Cerebellar cortex (tissue), 1 donor: Measurements from ENCODE around the gene MMP8.
"Not testable (repeated sequence)": the region's sequence is repeated elsewhere in the genome, so short reads cannot be mapped to it uniquely, and the experiment has no call there.

Experiments
- DNase-seq: peaks from one replicate; pipeline ENCODE4 v3.0.0-alpha.2; 2015; ENCODE audit warnings: low spot score

MMP8 gene, protein sequence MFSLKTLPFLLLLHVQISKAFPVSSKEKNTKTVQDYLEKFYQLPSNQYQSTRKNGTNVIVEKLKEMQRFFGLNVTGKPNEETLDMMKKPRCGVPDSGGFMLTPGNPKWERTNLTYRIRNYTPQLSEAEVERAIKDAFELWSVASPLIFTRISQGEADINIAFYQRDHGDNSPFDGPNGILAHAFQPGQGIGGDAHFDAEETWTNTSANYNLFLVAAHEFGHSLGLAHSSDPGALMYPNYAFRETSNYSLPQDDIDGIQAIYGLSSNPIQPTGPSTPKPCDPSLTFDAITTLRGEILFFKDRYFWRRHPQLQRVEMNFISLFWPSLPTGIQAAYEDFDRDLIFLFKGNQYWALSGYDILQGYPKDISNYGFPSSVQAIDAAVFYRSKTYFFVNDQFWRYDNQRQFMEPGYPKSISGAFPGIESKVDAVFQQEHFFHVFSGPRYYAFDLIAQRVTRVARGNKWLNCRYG

DNA sequence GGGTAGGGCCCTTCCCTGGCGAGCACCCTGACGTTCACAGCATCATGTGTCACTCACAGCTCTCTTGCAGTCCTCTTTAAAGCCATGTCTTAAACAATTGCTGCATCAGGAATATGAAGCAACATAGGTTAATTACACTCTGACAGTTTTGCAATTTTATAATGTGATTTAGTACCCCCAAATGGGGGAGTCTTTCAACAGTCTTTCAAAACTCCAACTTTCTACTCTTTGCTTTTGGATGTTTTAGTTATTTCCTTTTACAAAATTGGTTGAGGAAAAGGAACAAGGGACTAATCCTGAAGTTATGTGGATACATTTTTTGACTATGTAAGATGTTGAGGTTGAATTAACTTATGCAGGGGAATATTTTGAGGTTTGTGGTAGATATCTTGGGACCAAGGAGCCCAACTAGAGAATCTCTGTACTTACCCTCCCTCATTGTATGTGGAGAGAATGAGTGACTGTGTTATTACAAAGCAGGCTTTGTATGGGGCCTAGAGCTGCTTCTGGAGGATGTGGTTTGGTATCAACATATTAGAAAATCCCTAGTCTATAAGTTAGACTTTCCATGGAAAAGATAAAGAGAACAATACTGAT is at the start of gene MMP8:
TSS of gene MMP8 (minus strand) at position 51 of the 597 bp plus-strand sequence. CDS start 99 bp downstream, outside the sequence.
- DNase-seq, result no peak

DNA sequence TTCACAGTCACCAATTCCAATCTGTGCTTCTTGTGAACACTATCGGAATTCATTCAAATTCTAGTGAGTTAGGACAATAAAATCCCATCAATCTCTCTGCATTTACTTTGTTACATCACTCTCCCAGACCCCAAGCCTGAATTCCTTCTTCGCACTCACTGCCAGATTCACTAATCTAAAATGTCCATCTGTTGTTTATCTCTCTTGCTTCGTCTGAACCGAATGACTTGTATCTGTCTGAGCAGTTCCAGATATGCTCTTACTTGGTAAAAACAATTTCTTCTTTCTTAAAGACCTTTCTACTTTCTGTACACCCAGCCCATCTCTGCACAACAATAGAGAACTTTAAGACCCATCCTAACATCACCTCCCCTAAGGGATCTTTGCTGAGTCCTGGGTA is 48.6 kb upstream of the MMP8 start:
- no peak for DNase-seq

DNA sequence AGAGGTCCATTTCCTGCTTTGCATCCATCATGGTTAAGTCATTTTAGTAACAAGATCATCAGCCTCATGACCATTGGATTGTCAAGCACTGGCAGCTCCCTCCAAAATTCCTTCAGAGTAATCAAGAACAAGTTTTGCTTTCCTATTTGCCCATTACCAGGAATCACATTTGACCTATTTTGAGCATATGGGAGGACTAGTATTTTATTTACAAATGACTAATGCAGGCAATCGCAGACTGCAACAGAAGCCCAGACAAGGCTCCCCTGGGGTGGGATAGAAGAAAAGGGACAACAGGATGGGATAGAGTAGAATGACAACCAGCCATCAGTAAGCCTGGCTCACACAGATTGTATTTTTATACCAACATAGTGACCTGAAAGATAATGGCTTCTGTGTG is 46.6 kb upstream of the MMP8 start:
- no peak for DNase-seq

DNA sequence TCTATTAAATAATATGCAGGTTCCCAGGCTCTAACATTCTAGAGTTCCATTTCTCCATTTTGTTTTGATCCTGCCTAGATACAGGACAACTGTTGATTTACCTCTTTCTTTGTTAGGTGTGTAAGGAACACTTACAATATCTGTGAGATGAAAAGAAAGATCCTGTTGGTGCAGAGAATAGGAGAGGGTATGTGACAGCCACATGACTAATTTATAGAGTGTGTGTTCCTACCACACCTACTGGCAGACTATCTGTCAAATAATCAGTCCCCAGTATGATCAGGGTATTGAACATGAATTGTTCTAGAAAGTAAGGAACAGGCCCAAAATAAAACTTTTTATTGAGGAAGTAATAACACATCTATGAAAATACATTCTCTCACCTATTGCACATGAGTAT is 45.4 kb upstream of the MMP8 start:
- no peak for DNase-seq

DNA sequence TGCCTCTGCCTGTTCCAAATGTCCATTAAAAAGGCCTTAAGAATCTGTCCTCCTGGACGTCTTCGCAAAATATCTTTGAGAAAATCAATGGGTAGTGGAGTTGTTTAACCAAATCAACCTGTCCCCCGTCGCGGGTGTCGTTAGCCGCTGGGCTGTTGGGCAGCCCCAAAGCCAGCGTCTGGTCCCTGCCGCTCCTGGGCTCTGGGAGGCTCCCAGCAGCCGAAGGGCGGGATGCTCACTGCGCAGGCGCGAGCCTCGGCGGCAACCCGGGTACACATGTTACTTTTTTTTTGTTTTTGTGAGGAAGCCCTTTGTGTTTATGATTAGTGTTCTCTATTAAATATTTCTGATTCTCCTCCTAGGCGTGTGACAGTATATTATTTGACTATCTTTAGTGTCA is 43.0 kb upstream of the MMP8 start:
- no peak for DNase-seq

DNA sequence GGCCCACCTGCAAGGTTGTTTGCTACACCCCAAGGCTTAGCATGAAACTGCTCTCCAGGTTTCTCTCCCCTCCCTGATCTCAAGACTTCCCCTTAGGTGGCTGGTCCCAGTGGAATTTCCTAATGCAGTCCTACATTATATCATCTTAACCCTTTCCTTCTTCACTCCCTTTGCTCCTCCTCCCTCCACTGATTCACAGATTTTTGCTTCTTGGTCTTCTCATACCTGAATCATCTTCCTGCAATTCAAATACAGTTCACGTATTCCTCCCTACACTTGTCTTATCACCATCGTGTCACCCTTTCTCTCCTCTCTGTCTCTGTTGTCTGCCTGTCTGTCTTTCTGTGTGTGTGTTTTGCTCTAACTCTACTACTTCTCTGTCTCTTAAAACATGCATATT is 38.7 kb upstream of the MMP8 start:
- no peak for DNase-seq

DNA sequence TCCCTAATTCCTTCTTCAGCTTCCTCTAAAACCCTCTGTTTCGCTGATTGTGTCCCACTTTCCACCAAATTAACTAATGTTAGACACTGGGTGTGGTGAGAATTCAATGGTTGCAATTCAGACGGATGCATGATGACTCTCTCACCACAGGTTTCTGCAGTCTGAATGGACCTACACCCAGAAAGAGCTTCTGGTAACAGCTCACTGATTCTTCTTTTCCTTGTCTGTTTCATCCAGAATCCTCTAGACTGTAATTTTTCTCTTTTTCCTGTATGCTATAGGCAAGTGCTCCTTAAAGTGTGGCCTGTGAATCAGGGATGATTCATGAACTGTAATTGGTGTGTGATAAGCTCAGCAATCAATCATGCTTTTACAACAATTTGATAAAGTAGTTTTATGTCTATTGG is 37.6 kb upstream of the MMP8 start:
- no peak for DNase-seq

DNA sequence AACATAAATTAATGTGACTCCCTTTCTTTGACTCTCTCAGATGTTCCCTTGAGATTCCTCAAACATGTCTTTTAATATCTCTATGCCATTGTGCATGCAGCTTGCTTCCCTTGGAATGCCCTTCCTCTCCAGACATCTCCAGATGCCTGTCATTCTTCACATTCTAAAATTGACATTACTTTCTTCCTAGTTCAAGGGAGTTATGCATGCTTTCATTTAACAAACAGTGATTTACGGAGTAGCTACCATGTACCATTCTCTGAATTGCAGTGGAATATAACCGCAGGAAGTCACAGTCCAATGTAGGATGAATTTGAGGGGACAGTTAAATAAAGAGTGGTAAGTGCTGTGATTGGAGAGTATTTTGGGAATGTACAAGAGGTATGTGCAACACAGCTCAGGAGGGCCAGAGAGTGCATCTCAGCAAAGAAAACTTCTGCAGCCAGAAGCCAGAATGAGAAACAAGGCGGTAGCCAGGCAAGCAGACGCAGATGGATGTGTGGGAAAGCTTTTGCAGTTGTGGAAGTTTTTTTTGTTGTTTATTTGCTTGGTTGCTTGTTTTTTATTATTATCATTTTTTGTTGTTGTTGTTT is 37.0 kb upstream of the MMP8 start:
- peak; percentile 18 for DNase-seq

DNA sequence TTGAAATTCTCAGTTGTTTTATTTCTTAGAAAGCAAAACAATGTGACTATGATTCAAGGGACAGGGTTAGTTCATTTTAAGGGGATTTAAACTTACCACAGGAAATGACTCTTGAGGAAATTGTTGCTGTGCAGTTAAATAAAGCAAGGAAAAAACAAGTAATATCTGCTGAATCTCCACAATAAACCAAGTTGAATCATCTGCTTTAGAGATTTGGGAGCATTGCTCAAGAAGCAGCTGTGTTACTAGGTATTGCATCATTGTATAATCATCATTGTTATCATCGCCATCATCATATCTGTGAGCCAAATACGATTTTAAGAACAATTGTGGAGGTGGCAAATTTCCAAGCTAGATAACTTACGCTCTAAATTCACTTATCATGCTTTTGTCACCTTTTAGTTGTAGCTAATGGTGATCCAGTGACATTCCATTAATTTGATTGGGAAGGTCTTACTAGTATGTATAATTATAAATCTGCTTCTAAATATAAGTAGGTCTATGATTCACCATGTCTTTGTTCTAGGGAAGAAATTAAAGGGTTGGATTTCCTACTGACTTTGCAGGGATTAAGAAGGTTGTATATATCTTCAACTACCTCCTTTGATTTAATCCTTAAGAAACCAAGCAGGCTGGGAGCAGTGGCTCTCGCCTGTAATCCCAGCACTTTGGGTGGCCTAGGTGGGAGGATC is 35.7 kb upstream of the MMP8 start:
- peak; percentile 3 for DNase-seq

DNA sequence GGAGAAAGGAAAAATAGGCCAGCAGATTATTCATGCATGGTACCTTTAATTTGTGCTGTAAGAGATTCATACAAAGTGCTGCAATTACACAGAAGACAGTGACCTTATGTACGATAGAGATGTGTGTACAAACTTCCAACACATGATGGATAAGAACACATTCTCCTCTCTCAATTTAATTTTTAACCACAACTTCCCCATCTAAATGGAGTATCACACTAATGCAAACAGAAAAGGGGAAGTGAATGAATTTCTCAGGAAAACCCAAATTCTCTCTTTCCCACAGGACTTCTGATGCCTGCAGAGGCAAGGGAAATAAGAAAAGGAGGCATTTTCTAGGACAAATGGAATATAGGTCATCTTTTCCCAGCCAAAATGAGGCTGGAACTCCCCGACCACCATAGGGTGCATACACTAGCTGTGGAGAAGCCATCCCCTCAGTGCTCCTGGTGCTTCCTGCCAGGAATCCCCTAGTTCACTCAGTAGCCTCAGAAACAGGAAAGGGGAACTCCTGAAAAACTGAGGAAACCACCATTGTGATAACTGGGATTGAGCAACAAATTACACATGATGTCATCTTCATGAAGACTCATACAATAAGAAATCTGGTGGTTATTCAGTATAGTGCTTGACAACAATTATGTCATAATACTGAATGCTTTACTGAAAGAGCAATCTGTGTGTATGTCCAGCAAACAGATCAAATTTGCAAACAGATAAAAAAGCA is 33.2 kb upstream of the MMP8 start:
- no peak for DNase-seq

DNA sequence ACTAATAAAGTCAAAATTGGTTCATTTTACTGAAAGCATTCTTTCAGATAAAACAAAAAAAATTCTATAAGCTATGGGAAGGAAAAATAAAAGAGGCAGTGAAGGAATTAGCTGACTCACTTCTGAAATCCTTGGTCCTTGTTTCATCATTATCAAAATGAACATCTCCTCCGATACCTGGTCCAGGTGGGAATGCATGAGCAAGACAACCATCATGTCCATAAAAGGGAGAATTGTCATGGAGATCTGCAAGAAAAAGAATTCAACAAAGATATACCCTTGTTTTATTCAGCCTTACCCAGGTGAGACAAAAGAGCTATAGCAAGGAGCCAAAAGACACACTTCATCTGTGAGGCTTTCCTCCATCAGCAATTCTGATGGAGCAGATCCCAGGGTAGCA is 28.5 kb upstream of the MMP8 start:
- DNase-seq, result no peak

DNA sequence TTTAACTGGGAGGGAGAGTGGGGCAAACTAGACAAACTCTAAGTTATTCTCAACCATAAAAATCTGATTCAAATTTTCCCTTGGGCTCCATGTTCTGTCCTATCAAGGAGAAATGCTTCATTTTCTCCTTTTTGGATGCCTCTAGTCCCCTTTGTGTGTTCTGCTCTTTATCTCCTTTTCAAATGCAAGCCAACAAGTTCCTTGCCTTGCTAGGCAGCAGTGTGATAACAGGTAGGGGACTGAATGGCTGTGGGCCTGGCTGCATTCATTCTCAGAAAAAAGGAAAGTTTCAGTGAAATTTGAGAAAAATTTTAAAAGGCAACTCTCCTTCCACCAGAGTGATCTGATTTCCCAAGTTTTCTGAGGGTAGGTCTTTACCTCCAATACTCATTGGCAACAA is 26.9 kb upstream of the MMP8 start:
- no peak for DNase-seq

DNA sequence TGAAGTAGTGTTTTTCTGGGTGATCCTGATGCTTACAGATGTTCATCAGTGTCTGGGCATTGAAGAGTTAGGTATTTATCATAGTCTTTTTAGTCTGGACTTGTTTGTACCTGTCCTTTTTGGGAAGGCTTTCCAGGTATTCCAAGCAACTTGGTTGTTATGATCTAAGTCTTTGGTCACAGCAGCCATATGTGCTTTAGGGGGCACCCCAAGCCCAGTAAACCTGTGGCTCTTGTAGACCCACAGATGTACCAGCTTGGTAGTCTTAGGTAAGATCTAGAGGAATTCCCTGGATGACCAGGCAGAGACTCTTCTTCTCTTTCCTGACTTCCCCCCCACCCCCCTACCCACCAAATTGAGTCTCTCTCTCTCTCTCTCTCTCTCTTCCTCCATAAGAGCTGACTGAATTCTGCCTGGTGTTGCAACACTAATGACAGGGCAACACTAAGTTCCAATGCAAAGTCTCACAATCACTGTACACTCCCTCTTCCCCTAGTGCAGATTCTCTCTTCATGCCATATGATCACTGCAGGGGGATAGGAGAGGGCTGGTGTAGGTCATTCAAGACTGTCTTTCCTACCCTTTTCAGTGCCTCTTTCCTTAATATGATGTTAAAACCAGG is 24.5 kb upstream of the MMP8 start:
- no peak for DNase-seq

DNA sequence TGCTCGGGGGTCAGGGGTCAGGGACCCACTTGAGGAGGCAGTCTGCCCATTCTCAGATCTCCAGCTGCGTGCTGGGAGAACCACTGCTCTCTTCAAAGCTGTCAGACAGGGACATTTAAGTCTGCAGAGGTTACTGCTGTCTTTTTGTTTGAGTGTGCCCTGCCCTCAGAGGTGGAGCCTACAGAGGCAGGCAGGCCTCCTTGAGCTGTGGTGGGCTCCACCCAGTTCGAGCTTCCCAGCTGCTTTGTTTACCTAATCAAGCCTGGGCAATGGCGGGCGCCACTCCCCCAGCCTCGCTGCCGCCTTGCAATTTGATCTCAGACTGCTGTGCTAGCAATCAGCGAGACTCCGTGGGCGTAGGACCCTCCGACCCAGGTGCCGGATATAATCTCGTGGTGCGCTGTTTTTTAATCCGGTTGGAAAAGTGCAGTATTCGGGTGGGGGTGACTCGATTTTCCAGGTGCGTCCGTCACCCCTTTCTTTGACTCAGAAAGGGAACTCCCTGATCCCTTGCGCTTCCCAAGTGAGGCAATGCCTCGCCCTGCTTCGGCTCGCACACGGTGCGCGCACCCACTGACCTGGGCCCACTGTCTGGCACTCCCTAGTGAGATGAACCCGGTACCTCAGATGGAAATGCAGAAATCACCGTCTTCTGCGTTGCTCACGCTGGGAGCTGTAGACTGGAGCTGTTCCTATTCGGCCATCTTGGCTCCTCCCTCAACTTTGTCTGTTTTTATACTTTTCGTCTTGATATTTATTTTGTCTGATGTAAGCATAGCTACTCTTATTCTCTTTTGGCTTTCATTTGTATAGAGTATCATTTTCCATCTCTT is 22.2 kb upstream of the MMP8 start:
- DNase-seq, result not testable (repeated sequence)

DNA sequence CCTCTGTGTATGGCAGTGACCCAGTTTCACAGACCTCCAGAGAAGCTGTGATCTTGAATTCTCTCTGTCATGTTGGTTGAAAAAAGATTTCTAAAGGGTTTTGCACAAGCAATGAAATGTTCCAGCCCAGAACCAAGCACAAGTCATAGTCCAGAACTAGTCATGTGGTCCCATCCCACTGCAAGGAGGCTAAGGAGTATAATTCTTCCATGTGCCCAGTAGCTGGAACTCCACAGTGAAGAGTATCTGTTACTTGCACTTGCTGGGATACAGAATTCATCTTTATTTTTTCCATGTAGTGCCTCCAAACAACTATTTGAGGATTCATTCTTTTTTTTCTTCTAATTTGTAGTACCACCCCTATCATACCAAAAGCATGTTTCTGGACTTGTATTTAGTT is 9.9 kb upstream of the MMP8 start:
- no peak for DNase-seq

DNA sequence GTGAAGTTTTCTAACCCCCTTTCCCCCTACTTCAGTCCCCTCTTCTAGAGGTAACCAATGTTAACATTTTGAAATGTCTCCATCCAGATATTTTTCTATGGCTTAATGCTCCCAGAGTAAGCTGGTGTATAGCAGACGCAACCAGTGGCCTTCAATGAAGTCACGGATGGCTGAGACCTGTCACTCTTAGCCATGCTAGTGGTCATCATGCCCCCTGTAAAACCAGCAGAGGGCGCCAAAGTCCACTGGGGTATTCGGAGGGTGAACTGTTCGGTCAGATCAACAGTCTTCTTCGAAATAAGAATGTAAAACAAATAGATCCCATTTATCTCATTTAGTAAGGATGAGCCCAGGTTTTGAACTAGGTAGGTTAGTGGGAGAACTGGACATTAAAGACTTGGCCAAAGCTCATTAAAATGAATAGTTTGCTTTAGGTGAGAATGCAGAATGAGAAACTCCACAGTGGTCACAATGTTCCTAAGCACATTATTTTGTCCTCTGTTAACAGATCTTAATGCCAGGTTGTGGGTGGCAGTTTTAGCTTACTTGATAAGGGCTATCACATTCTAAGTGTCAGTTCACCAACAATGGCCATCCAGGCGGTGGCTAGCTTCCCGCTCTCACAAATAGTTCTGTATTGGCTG is 8.6 kb upstream of the MMP8 start:
- peak; percentile 49 for DNase-seq

DNA sequence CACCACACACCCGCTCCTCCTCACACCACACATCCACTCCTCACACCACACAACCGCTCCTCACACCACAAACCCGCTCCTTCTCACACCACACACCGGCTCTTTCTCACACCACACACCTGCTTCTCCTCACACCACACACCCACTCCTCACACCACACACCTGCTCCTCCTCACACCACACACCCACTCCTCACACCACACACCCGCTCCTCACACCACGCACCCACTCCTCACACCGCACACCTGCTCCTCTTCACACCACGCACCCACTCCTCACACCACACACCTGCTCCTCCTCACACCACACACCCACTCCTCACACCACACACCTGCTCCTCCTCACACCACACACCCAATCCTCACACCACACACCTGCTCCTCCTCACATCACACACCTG is 6.2 kb upstream of the MMP8 start:
- not testable (repeated sequence) for DNase-seq

DNA sequence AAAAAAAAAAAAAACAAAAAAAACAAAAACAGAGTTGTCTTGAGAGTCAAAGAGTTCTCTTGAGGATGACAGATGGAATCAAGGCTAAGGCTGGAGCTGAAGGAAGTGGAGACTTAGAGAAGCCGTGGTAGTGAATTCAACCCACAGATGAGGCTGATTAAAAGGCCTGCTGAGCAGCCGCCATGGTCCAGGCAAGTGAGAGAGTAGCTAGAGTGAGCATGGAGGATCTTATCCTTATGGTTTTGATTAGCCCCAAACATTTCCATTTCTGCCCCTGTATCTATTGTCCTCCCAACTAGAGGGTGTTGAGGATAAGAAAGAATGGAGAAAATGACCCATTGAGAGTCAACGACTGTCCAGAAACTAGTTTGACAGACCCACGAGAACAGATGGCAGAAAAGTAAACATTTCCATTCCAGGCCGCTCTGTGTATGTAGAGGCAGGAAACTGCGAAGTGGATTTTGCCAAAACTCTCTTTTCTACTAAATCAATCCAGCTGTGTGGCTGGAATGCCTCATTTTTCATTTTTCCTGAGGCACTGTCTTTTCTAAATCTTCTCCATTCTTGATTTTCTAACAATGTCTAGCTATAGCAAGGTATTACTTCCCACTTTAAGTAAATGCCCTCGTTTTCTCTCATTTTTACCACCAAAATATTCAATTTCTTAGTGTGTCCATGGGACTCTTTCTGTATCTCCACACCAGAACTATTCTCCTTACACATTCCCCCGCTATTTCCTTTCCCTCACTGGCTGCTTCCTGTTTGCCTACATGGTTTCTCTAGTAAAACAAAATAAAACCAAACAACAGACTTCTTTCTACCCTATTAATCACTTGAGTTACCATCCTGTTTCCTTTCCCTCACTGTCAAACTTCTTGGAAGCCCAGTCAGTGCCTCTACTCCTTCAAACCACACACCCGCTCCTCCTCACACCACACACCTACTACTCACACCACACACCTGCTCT is 5.4 kb upstream of the MMP8 start:
- no peak for DNase-seq

DNA sequence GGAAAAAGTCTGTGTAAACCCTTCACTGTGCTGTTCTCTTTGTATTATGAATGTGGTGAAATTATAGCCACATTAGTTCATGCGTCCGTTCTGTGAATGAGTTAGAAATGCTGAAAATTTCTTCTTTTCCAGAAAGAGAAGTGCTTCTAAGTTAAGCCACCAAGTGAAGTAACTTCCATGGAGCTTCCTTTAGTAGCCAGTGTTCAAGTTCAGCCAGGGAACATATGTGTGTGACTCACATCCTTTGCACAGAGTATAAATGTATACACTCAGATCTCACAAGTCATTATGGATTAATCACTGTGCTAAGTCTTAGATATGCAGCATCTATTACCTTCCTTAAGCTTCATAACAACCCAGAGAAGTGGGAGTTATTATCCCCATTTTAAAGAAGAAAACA is 3.1 kb upstream of the MMP8 start:
- no peak for DNase-seq
